NCI-H128 (cell line): ENCODE data around the gene GNAQ.

Source experiments
- DNase-seq: peaks from one replicate; lab custom pipeline; 2025; ENCODE audit not compliant: unreplicated experiment; lab: John Stamatoyannopoulos, UW

Gene GNAQ

DNA sequence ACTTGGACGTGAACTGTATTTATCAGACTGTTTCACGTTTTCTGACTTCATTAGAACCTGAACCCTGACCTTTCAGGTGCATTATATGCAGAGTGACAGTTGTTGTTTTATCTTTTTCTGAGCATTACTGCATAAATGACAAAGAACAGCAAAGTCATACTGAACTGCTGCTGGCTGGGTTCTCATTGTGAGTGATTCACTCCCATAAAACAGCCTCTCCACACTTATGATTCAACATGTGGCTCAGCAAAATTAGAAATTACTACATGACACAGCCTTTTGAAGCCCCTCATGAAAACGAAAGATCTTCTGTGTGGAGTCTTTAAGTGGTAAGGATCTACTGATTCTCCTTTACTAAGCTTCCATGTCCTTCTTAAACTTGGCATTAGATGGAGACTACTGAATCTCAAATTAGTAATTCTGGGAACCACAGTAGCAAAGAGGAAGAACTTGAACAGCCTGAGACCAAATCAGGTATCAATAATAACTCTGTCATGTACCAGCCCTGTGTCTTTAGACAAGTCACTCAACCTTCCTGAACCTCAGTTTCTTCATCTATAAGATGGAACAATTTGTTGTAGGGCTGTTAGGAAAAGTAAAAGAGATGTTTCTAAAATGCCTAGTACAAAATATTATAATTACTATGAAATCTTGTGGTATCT lies 211.2 kb downstream of the GNAQ start:
- no peak for DNase-seq

DNA sequence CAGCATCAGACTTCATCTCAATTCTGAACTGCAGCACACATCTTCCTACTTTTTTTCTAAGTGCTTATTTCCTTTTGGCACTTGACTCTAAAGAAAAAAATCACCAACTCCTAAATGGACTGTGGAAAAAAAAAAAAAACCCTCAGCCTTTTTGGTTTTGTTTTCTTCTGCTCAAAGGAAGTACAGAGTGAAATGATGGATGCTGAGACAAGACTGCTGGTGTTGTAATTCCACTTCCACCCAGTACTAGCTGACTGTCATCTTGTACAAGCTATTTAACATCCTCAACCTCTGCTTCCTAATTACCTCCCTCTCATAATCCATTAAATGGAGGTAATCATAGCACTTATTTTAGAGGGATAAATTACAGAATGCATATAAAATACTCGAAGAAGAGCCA lies 212.0 kb downstream of the GNAQ start:
- no peak for DNase-seq

DNA sequence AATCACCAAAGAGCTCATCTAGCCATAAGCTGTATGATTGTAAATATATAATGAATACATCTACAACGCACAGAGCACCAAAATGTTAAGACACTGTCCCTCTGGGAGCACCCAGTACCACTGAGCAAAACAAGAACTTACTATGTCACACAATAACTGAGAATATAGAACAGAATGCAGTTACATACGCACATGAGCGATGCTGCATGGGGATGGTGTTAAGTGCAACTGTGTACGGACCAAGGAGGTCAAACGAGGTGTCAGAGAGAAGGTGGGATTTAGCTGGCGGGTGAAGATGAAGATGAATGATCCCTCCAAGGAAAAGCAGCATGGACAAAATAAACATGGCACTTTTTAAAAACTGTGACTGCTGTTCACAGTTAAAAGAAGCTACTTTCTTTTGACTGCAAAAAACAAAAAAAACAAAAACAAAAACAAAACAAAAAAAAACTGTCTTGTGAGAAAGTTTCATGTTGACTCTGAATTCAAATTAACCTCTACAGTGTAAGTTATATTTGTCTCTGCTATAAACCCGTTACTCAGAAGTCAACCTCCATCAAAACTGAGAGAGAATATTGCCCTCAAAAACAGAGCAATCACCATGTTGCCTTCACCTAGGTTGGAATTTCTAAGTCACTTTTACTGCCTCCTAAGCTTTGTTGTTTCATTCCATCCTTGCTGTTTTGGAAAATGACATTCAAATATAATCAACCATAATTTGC lies 213.9 kb downstream of the GNAQ start:
- DNase-seq, result no peak

DNA sequence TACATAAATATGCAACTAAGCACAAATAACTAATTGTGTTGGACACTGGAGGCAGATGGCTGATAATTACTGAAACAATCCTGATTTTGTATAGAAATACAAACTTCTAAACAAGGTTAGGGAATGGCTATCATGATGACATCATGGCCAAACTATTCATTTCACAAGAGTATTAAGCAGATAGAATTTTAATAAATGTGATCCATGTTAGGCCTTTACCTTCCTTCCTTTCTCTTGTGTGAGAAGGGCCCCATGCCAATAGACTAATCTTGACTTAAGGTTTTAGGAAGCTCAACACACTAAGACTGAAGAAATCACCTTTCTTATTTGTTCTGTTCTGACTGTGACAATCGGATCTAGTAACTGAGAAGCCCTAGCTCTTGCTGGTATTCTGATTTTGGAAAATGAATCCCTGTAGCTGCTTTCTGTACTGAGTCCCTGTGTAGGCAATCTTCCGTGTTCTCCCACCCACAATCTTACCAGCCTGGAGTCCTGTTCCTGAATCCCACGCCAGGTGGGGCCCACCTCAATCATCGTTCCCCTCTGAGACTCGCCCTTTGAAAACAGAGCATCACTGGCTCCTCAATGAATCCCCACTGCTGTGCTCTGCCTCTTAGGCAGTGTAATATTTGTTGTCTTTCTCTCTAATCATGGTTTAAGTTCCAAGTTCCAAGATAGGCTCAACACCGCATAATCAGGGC lies 214.8 kb downstream of the GNAQ start:
- DNase-seq, result no peak

DNA sequence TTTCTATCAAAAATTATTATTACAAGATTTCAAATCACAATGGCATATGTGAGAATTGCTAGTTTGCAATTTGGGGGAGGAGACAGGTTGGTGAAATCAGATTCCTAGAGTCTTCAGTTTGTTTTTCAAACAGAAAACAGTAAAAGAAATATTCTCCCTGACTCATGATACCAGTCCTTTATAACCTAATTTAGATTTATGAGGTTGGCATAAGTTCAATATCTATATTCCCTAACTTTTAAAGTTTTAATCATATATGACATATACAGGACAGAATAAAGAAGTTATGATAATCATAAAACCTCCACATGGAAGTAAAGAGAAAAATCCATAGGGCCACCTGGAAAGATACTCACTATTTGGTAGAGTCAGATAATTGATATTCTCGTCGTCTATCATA lies 216.4 kb downstream of the GNAQ start:
- no peak for DNase-seq

DNA sequence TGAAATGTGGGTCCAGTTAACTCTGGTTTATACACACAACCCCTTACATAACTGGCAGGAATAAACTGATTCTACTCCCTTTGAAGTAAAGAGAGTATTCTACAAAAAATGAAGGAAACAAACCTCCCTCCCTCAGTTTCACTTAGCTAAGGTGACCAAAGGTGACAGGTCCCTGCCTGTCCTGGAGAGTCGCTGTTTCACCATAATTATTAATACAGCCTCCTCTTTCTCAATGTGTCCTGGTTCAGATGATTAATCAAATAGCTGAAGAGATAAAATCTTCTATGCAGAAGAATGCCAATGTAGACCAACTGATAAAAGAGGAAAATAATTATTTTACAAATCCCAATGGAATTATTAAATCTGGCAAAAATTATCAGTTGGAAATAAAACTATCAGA lies 219.8 kb downstream of the GNAQ start:
- DNase-seq, result no peak

DNA sequence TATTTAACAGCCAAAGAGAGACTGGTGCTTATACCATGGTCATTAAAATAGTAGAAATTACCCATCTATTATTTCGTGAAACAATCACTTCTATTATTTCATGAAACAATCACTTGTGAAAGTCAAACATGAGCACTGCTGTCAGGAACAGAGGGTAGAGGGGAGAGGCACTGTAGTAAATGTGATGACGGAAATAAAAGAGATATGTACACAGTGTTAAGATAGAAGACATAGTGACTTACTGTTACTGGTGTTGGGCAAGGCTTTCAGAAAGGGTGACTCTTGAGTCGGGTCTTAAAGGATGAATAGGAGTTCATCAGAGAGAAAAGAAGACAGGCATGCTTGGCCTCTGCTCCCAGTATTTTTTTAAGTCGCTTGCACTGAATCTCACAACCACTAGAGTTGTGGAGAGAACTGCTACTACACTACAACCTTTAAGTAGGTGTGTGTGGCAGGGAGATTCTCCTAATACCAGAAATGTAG lies 220.9 kb downstream of the GNAQ start:
- DNase-seq, result no peak

DNA sequence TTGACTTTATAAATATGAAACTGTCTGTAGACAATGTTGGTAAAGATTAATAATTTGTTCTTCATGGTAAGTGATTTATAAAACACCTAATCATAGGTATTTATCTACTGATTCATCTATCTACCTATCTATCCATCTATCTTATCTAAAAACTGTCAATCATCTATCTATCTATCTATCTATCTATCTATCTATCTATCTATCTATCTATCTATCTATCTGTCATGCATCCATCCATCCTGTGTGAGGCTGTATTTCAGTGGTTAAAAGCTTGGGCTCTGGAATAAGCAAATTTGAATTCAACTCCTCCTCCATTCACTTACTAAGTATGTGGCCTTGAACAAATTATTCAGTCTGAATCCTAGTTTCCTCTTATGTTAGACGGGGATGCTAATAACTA lies 221.6 kb downstream of the GNAQ start:
- no peak for DNase-seq

DNA sequence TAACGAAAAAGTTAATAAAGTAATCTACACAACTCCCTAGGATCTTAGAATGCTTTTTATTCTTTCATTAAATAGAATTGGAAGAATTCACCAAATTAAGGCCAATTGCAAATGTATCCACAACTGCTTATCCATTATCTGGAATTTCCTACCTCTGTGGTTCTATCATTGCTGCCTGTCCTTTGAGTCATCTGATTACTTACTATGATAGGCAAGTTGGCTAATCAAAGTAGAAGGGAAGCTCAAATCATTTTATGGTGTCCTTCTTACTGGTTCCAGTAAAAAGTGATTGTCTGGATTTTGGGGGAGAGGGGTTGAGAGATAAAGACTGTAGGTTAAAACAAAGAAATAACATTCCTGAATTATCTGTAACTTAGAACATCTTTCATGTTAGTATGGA lies 222.1 kb downstream of the GNAQ start:
- no peak for DNase-seq

DNA sequence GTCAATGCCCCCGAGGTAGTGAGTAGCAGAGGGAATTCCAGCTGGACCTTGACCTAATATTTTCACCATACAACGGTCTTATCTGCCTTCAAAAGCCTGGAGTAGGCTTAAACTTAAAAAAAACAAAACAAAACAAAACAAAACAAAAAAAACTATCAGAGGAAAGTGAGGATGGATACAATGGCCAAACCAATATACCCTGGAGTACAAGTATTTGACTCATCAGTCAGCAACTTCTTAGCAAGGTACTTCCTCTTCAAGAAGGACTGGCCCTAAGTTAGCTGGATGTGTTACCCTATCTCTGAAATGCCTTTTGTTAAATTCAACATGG lies 222.9 kb downstream of the GNAQ start:
- no peak for DNase-seq

DNA sequence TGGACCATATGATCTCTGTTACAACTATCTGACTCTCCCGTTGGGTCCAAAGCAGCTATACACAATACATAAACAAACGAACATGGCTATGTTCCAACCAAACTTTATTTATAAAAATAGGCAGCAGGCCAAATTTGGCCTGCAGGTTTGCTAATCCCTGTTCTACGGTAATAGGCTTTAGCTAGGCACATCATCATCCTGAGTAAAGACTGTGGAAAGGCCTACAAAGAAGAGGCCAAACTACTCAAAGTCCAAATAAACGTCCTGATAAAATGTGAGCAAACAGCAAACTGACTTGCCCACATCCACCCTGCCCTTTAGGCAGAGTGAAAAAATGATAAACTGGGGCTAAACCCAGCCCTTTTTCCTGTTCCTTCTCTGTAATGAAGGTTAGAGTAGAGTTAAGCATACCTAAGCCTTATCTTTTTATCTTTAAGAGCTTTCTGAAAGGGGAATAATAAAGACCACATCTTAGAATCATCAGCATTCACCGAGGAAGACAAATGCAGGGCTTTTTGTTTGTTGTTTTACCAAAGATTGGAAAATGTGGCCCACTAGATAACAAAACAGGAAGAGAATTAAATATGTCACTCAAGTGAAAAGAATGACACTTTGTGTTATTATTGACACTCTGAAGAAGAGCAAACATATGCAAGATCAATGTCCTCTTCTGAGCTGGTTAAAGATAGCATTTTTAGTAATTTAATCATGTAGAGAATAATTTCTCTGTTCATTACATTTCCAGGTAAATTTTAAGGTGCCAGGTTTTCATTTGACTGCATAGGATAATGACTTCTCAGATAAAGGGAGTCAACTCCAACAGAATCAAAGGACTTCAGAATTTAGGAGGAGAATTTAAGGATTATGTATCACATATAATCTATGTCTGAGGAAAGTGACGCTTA lies 223.5 kb downstream of the GNAQ start:
- no peak for DNase-seq

DNA sequence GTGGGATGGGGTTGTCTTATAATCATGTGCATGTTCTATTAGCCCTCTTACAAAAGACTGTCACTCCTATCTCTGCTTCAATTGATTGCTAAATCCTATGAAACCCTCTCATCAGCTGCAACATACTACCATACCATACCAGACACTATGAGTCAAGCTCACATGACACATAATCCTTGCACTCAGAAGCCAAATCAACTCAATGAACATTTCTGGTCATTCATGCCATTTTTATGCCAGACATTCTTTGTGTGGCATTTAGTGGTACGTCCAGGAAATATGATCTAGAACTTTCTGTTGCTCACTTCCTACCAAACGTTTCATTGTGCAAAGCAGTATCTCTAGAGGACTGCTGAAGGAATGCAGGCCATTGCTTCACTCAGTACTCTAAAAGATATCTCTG lies 224.3 kb downstream of the GNAQ start:
- no peak for DNase-seq

DNA sequence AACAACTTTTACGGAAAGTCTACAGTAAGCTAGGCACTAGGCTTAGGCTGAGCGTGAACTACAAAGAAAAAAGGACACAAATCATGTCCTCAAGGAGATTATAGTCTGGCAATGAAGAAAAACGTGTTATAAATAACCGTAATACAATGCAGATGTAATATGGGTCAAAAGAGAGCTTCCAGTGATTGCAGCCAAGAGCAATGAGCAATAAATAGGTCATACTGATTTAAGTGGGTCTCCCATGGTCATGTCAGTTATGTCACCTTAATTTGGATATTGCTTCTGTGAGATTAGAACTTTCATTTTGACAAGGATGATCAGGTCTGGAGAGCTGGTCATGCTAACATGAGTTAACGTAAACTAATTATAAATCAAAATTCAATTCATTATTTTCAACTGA lies 224.9 kb downstream of the GNAQ start:
- DNase-seq, result no peak

DNA sequence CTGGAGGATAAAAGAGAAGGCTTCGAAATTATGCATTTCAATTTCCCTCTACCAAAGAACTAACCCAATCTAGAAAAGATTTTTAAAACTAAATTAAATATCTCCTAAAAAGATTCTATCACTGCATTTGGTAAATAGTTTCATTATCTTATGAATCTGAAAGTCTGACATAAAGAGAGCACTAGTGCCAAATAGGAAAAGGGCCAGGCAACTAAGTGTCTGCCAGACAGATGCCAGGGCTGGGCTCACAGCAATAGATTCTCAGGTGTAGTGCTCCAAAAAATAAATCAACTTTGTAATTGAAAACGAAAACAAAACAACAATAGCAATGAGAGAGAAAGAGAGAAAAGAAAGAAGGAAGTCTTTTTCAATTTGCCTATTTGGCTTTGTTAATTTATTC lies 225.8 kb downstream of the GNAQ start:
- no peak for DNase-seq

DNA sequence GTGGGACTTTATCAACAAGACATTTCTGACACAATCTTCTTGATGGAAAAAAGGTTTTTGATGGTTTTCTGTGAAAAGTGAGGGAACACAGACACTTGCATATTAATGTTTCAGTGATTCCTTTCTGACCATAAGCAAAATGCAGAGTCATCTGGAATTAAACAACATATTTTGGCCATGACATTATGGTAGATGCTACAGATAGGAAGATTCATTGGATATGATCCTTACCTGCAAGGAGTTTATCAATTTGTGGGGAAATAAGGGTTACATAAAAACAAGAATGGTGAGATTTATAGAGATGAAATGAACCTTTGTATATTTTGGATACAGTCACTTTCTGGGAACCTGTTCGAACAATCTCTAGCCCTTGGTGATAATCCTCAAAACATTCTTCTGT lies 228.2 kb downstream of the GNAQ start:
- DNase-seq, result no peak

DNA sequence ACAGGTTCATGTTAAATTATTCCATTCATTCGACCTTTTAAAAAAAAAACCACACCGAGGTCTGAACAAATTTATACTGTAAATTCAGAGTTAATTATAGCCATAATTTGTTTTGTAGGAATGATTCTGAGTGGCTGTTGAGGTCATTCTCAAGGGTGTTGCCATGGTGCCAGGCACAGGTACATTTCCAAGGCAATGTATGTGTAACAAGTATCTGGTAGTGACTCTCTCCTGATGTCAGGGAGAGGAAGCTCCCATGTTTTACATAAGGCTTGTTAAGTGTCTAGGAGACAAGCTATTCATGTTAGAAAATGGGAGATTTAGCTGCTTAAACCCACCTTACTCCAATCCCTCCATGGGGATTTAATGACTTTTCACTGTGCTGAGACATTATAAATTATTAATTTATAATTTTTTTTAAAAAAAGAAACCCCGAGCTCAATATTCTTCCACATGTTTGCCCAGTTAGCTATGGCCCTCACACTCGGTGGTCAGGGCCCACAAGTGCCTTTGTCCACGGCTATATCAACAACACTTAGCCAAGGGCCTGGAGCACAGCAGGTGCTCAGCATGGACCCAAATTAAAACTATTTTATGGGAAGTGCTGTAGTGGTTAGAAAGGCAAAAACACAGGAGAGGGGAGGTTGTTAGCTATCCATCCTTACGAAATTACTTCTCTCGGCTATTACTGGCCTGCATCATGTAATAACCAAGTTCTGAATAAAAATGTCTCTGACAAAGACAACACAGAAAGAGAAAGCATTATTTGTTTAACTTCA lies 228.9 kb downstream of the GNAQ start:
- no peak for DNase-seq

DNA sequence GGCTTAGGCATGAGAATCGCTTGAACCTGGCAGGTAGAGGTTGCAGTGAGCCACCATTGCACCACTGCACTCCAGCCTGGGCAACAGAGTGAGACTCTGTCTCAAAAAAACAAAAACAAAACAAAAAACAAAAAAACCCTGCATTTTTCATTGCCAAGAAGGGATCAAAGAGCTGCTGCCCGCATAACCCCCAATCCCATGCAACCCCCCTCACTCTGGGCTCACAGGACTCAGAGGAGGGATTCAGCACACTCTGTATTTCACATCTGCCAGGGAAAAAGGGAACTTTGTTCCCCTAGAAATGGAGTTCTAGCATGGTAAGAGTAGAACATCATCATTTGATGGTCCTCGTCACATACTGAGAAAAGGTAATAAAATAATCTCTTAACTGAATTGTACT lies 229.5 kb downstream of the GNAQ start:
- DNase-seq, result no peak

DNA sequence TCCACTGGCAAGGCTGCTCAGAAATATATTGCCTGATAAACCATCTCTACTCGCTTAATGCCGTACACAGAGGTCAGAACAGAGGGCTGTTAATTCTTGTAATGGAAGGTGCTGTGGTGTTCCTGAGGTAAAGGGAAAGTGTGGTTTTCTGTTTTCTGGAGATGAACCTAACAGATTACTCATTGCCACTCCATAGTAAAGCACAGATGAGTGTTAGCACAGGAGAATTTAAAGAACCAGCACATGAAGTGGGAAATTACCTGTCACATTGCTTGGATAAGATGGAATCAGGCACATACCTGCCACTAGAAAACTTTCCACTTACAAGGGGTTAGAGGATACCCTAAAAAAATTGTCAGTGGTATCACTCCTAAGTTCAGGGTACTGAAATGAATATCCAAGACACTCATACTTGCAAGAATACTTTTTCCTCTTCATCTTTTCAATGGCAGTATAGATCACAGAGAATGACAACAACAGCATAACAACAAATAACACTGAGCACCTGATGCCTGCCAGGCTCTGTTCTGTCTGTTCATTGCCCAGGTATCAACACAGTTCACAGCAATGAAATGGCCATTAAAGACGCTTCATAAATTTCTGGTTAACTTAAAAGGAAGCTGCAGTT lies 230.6 kb downstream of the GNAQ start:
- no peak for DNase-seq

DNA sequence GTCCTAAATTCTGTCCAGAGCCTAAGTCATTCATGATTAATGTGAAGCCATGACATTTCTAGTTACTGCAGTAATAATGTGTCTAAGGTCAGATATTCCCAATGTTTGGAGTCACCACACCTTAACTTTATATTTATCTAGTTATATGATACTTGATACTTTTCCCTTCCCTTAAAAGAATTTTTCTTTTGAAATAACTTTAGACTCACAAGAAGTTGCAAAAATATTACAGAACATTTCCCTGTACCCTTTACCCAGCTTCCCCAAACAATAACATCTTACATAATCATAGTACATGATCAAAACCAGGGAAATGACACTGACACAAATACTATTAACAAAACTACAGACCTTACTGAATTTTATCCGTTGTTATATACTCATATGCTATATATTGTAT lies 233.5 kb downstream of the GNAQ start:
- DNase-seq, result no peak

DNA sequence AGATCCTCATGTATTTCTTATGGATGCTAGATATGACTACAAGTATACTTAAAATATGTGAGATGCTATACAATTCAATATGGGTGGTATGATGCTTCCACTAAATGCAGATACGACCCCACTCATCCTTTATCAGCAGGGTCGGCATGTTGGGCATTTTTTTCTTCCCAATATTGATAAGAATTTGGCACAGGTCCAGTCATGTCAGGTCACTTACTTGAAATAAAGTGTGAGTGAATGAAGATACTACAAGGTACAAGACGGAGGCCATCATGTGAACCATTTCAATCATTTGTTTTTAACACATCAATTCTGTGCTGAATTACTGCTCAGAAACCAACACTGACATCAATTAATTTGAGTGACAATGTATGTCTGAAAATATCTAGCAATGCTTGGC lies 236.6 kb downstream of the GNAQ start:
- no peak for DNase-seq
